PC-9 (cell line): Measurements from ENCODE around the gene ISL2.

Experiments used
- EZH2 ChIP-seq: fragments of 200-600 bp; sonication (generic); IDR thresholded peaks from 2 replicates; pipeline ENCODE4 v1.8.0; 2017; ENCODE audit warnings: antibody characterized with exemption, low read depth
- TF ChIP-seq, protein P1 (sequence below): fragments of 200-600 bp; sonication (generic); conservative IDR thresholded peaks from 2 replicates; pipeline ENCODE4 v1.6.1; 2017; ENCODE audit warnings: mixed run types, antibody characterized with exemption, mild to moderate bottlenecking, moderate library complexity

DNA sequence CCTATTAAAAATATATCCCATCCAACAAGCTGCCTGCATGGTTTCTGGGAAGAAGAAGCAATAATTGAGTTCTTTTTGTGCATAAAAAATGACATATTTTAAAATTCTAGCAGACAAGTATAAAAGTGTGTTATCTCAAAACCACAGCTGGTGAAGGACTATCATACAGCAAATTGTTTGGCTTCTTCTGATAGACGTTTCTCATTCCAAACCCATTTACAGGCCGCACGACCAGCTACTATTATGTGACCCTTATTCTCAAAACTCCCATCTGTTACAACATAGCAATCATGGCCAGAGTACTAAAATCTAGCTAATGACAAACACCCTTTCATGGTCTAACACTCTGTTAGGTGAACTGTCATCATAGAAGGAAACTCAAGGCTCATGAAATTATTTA is 47.0 kb upstream of the ISL2 start:
- no peak for TF ChIP-seq EZH2
- TF ChIP-seq, protein P1, sequence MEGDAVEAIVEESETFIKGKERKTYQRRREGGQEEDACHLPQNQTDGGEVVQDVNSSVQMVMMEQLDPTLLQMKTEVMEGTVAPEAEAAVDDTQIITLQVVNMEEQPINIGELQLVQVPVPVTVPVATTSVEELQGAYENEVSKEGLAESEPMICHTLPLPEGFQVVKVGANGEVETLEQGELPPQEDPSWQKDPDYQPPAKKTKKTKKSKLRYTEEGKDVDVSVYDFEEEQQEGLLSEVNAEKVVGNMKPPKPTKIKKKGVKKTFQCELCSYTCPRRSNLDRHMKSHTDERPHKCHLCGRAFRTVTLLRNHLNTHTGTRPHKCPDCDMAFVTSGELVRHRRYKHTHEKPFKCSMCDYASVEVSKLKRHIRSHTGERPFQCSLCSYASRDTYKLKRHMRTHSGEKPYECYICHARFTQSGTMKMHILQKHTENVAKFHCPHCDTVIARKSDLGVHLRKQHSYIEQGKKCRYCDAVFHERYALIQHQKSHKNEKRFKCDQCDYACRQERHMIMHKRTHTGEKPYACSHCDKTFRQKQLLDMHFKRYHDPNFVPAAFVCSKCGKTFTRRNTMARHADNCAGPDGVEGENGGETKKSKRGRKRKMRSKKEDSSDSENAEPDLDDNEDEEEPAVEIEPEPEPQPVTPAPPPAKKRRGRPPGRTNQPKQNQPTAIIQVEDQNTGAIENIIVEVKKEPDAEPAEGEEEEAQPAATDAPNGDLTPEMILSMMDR, result no peak
